Measurements from ENCODE around the gene MPRIP.
"Not testable (repeated sequence)": the region's sequence is repeated elsewhere in the genome, so short reads cannot be mapped to it uniquely, and the experiment has no call there.

MPRIP gene

DNA sequence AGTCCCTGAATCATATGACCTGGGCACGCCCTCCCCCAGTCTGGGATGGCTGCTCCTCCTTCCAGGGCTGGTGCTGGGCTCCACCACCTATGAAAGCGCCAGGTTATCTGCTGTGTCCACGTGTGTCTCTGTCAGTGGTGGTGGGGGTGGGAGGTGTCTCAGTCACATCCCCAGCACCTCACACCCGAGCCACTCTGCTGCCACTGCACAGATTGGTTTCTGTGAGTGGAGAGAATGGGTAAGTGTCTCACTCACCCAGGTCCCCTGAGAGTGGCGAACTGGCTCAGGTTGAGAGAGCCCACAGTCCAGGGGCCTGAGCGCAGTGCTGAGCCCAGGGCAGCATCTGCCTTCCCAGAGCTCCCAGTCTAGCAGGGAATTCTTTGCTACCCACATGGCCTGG lies 84.9 kb downstream of the MPRIP start:
- DNase-seq (ENCODE audit: low read depth) = no peak

DNA sequence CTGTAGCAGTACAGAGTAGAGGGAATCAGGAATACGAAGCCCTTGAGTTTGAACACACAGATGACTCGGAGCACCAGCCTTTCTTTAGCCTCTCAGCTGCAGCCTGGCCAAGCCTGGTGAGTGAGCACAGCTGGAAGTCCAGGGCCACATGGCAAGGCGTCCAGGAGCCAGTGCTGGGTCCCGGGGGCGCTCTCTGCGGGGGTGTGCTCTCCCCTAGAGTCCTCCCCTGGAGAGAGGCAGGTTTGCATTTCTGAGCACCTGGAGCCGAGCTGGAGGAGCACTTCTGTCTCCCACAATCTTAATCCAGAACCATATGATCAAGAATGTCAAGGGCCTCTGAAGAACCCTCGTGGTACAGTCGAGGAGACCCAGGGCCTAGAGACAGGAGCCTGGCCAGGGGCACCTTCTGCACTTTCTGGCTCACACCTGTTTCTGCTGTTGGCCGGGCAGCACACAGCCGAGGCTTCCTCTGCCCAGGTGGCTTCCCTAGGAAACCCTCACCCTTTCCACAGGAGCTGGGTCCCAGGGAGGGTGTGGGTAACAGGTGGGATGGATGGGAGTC lies 85.6 kb downstream of the MPRIP start:
- no peak for DNase-seq (ENCODE audit: low read depth)

DNA sequence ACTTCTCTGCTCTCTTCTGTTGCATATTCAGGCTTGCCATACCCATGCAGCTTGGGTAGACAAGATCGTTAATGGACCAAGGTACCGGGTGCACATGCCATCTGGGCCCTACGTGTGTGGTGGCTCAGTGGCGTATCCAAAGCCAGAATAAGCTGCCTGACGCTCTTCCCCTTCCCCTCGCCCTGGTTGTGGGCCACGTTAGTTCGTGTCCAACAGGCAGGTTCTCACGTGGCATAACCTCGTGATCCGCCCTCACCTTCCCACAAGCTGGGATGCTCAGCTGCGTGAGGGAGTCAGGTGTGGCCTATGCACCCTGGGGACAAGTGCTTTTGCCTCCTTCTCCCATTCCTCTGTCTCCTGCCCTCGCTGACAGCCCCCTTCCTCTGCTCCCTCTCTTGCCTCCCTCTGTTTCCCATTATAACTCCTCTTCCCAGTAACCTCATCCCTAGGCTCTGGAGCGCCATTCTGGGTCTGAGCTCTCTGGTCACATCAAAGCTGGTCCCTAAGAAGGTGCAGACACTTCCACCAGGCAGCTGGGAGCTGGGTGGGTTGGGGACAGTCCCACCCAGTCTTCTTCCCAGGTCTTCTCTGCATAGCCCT lies 86.3 kb downstream of the MPRIP start:
- DNase-seq (ENCODE audit: low read depth) = no peak

DNA sequence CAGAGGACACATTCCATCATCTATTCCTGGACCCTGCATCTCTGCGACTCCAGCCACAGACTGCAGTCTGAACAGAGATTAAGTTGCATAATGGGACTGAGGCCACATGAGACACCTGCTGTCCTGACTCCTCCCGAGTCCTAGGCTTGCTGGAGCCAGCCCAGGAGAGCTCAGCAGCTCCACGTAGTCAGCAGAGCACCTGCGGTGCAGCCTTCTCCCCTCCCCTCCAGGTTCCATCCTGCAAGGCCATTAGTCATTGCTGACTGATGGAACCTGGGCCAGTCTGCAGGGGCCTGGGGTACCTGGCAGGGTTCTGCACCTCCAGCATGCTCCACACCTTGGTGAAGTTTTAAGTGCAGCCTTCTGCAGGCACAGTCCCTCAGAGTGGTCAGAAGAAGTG lies 87.2 kb downstream of the MPRIP start:
- DNase-seq (ENCODE audit: low read depth) = no peak

DNA sequence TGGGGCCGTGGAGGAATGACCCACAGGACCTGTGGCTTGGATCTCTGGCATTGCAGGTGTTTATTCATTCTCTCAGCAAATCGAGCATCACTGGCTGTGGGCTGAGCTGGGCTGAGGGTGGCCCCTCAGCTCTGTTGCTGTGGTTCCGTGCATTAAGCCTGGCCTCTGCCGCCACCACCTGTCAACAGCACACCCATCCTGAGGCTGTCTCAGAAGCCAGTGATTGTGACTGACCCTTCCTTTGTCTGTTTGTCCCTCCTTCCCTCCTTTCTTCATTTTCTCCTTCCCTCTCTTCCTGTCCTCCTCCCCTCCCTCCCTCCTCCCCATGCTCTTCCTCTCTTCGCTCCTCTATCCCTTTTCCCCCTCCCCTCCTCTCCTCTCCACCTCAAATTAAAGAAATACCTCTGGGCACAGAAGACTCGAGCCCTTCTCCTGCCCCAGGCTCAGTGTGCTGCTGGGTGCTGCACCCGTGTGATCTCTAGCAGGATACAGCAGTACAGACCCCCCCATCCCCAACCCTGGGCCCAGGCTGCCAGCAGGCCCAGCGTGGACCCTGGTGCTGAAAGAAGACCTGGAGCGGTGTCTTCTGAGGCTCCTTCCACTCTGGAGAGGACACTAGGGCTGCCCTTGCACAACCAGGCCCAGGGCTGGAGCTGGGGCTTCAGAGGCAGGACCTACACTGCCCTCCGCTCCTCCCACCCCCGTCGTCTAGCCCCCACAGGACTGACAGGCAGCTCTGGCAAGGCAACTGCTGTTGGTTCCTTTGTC lies 88.0 kb downstream of the MPRIP start:
- no peak for DNase-seq (ENCODE audit: low read depth)

DNA sequence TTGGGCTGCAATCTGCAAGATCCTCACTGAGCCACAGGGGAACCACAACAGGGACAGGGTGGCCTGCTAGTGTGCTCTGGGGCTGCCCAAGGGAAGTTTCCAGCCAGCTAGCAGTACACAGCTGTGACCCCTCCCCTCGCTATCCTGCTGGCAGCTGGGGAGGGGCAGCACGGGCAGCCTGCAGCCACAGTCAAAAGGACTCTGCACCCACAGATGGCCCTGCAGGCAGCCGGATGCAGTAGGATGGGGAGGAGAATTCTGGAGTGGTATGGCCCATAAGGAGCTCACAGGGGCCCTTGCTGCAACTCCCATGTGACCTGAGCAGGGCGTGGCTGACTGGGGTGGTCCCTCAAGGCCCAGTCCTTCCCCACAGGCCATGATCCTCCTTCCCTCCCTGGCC lies 89.6 kb downstream of the MPRIP start:
- no peak for DNase-seq (ENCODE audit: low read depth)

DNA sequence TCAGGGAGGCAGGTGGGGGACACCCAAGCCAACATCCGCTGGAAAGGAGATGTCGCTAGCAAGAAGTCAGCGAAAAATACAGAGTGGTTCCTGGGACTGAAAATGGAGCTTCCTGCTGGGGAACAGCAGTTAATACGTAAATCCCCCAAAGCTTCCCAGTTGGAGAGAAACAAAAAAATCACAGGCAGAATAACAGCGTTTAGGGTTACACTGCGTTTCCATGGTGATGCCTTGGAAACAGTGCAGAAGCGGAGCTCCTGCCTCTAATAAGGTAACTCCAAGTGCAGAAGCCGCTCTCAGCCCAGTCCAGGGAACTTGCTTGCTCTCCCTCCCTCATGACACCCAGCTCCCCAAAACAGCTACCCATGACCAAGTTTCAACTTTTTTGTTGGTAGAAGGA lies 90.5 kb downstream of the MPRIP start:
- no peak for DNase-seq (ENCODE audit: low read depth)

DNA sequence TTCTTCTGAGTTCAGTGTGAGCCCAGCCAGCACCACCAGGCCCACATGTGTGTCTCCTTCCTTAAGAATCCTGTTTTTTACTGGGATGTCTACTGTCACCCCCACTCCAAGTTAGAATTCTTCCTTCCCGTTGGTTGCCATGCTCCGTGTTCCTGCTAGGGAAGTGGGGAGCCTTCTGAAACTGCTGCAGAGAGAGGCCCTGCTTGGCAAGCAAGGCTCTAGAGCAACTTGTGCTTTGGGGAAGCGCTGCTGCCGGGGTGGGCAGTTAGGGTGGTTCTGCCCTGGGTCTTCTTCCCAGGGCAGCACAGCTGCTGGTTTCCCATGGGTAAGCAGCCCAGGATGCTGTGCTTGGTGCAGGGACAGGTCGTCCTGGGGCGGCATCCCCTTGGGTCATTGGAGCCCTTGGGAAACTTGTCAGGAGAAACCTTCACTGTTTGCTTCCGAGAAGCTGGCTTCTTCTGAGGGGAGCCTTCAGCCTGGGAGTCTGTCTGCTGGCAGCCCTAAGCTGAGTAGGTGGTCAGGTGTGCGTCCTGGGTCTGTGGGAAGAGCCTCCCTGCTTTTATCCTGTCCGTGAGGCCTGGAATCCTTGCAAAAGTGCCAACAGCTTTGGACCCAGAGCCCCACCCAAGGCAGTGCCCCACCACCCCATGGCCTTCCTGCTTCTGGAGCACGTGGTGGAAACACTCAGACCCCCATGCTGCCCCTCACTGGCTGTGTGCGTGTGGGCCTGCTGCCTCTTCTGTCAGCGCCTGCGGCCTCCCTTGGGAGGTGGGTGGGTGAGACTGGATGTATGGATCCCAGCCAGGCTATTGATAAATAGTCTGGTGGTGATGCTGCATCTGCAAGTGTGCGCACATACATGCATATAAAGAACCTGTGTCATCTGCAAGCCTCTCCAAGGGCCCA lies 92.0 kb downstream of the MPRIP start:
- DNase-seq (ENCODE audit: low read depth) = no peak

DNA sequence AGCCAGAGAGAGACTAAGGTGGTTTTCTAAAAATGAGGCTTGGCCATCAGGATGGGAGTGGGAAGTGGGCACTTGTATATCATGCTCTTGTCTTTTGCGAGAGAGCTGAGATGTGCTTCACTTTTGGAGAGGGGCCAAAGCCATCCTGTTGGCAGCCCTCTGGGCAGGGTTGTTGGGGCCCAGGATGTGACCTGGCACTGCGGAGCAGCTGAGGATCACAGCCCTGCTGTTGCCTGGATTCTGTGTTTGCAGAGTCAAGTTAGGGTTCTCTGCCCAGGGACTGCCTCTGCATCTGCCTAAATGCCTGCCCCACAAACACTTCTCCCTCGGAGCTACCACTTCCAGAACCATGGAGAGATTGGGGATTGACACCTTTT lies 92.7 kb downstream of the MPRIP start:
- no peak for DNase-seq (ENCODE audit: low read depth)

DNA sequence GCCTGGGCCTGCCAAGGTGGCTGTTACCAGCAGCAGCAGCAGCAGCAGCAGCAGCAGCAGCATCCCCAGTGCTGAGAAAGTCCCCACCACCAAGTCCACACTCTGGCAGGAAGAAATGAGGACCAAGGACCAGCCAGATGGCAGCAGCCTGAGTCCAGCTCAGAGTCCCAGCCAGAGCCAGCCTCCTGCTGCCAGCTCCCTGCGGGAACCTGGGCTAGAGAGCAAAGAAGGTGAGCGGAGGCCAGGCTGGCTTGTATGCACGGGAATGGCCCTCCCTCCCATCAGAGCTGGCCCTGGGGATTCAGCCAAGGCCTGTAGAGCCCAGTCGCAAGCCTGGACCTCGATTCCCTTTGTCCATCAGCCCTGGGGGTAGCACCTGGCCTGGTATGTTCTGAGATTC lies 94.0 kb downstream of the MPRIP start:
- DNase-seq (ENCODE audit: low read depth) = not testable (repeated sequence)

DNA sequence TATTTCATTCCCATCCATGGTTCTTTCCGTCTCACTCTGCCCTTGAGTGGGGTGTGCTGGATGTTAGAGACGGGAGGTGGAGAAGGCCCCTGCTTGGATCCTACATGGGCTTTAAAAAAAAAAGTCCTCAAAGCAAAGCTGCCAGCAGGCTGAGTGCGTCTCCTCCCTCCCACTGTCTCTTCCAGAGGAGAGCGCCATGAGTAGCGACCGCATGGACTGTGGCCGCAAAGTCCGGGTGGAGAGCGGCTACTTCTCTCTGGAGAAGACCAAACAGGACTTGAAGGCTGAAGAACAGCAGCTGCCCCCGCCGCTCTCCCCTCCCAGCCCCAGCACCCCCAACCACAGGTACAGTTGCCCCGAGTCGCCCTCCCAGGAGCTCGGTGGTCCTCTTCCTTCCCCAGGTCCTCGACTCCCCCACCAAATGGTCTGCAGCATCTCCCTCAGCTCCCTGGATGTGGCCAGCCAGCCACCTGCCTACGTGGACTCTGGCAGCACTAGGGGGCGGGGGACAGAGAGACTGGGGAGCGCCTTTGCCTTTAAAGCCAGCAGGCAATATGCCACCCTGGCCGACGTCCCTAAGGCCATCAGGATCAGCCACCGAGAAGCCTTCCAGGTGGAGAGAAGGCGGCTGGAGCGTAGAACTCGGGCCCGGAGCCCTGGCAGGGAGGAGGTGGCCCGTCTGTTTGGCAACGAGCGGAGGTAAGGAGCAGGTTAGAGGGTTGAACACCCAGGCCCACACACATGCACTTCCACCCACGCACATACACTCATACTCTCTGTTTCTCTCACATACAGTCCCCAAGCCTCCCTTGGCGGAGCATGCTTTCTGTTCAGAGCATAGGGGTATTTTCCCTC lies 95.7 kb downstream of the MPRIP start:
- no peak for DNase-seq (ENCODE audit: low read depth)

DNA sequence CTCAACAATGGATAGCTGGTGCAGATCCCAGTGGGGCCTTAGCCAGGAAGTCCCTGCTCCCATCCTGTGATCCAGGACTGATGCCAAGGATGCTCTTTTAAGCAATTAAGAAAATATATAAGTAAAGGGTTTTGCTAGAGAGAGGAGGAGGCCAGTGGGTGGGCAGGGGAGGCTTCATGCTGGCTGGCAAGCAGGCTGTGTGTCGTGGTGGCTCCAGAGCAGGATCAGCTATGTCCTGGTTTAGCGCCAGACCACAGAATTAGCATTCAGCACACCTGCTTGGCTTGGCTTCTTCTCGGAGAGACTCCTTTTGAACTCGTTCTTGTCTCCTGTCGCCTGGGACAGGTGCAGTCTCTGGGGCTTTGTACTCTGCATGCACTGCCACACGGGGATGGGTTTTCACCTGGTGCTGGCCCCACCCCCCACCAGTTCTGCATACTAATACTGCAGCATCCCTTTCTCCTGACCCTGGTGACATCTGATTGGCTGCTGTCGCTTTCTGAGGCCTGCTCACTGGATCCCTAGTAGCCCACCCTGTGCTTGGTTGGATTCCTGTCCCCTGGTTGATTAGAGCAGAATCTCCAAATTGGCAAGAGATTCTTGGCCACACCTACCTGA lies 97.8 kb downstream of the MPRIP start:
- DNase-seq (ENCODE audit: low read depth) = no peak

DNA sequence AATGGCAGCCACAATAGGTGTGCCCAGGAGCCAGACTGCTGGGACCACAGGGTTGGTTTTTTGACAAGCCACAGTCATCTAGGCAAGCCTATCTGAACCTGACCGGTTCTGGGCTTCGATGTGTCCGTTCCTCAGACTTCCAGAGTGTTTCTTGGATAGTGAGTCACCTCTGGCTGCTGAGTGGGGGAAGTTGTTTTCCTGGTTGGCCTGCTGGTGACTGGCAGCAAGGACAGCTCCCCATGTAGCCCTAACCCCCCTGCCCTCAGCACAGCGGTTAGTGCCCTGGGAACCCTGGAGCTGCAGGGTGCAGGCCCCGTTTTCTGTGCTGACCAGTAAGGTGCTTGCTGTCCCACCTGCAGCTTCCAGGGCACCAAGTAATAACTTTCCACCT lies 98.3 kb downstream of the MPRIP start:
- DNase-seq (ENCODE audit: low read depth) = no peak

DNA sequence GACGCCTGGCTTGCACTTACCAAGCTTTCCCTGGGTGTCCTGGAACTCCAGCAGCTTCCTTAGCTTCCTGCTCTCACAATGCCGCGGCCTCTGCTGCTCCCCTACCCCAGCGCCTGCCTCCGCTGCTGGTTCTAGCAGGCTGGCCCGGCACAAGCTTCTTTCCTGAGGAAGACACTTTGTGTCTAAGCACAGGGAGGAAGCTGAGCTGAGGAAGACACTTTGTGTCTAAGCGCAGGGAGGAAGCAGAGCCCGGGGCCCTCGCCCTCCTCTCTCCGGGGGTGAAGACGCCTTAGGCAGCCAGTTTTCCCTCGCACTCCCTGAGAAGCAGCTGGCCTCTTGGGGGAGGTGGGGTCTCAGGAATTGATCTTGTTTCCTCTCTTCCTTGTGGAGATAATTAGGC lies 99.0 kb downstream of the MPRIP start:
- DNase-seq (ENCODE audit: low read depth) = no peak

DNA sequence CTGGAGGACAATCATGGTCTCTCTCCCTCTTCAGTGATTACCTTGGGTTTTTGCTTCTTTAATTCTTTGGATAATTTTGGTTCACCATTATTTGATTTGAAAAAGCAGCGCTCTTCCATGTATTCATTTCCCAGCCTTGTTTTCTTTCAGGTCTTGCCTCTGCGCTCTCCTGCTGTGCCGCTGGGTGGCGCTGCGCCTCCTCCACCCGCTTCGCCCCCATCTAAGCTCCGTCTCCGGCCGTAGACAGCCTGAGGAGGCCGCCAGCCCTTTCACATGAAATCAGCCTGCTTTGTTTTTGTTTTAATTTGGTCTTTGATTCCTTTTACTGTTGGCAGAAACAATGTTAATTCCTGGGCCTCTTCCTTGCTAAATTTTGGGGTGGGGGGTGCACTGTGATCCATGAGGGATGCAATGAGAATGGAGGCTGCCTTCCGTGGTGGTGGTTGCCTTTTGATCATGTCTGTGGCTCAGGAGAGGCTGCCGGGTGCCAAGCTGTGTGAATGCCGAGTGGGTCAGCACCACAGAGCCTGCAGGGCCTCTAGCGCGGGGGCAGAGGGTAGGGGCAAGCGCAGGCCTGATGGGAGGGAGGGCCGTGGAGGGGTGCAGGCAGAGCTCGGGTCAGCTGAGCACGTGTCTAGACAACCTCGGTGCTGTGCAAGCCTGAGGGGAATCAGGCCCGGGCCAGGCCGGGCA lies 99.7 kb downstream of the MPRIP start:
- no peak for DNase-seq (ENCODE audit: low read depth)

DNA sequence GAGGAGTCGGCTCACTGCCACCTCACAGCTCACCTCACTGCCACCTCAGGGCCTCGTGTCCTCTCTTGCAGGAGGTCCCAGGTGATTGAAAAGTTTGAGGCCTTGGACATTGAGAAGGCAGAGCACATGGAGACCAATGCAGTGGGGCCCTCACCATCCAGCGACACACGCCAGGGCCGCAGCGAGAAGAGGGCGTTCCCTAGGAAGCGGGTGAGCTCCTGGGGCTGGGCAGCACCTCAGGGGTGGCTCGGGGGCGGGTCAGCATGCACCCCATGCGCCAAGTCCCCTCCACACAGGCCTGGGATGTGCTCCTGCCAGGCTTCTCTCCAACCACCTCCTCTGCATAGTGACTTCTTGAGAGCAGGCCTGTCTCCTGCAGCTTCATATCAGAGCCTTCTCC lies 100.3 kb downstream of the MPRIP start:
- no peak for DNase-seq (ENCODE audit: low read depth)

DNA sequence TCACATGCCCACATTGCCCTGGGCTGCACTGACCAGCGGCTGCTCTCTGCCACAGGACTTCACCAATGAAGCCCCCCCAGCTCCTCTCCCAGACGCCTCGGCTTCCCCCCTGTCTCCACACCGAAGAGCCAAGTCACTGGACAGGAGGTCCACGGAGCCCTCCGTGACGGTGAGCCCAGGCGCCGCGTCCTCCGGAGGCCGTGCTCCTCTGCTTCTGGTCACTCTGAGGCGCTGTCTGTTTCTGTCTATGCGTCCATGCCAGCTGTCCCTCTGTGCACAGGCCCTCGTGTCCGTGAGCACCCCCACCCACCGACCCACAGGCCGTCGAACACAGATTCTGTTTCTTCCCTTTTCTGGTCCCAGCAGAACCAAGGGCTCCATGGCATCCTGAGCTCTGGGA lies 101.2 kb downstream of the MPRIP start:
- no peak for DNase-seq (ENCODE audit: low read depth)

DNA sequence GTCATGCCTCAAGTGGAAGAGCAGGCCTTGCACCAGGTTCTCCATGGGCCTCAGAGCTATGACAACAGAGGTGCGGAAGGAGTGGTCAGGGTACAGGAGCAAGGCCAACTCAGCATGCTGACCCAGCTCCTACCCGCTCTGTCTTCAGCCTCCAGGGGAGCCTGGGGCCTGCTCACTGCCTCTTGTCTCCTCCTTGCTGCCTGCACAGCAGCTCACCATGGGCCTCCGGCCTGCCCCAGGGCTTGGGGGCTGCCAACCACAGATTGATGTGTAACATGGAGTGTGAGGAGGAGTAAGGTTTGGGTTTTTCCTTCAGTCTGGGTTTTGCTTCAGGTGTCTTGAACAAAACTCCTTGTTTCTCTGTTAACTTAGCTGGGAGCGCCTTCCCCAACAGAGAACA lies 101.8 kb downstream of the MPRIP start:
- no peak for DNase-seq (ENCODE audit: low read depth)

DNA sequence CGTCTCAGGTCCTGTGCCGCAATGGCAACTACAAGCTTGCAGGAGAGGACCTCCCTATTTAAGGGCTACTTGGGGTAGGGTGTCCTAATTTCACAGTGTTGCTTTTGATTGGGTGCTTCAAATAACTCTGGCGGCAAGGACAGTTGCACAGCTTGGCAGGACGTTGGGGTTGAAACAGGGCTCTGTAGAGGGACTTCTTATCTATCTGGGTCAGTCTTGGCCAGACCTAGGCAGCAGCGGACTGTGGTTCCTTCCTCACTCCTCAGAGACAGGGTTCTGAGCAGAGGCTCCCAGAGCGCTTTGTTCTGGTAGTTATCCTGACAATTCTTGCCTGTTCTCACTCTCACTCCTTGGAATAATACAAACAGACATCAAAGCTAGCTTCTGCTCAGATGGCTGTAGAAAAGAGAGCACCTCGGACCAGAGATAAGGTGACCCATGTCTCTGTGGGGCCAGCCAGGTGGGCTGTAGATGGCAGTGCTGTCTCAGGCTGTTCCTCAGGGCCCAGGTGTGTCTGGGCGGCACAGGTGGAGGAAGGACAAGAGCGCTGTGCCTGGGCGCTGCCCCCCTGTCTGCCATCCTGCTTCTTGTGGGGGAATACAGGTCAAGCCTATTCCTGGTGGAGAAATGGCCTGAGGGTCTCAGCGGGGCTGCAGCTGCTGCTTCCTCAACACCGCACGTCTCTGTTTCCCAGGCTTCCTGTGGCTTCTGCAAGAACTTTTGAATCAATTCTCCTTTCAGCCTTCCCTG lies 102.8 kb downstream of the MPRIP start:
- no peak for DNase-seq (ENCODE audit: low read depth)

DNA sequence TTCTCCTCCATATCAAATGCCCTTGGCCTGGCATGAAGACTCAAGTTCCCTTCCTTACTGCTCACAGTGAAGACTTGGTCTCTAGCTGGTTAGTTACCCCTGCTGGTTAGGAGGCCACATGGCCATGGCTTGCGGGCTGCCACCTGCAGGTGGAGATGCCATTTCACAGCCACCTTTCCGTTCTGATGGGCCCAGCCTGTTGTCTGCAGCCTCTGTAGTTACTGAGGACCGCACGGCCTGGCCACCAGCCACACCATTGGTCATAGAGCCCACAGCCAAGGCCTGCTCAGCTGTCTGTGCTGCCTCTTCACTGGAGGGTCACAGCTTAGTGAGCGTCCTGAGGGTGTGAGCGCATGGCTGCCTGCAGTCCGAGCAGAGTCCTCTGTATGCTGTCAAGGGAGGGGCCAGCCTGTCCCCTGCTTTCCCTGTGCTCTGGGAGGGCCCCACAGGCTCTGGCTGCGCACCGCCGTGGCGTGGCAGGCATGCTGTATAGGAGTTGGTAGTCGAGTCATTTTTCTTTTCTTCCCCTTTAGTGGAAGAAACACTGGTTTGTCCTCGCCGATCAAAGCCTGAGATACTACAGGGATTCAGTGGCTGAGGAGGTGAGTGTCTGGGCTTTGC lies 104.6 kb downstream of the MPRIP start:
- DNase-seq (ENCODE audit: low read depth) = no peak

Measured in GM04503 (cell line).